ENCODE results near the gene PTGDS. TPM values are rescaled to one million over a fixed set of nuclear protein-coding genes. Genes with fewer than 3 reads are reported as not detected.

Gene PTGDS
- total RNA-seq, 1 donor from 2014 or later, result not detected

- no peak for DNase-seq
- H3K4me3 Mint-ChIP-seq (ENCODE audit: unreplicated experiment), result no peak overlapping the region
- H3K27me3 Mint-ChIP-seq (ENCODE audit: unreplicated experiment), result peaks cover 7% of the 10 kb centered on the region
- H3K27ac Mint-ChIP-seq (ENCODE audit: unreplicated experiment), result no peak overlapping the region
- no peaks in the 10 kb centered on the region for H3K36me3 Mint-ChIP-seq (ENCODE audit: unreplicated experiment)
- peaks cover 2% of the 10 kb centered on the region for H3K4me1 Mint-ChIP-seq (ENCODE audit: low read depth, unreplicated experiment)
- H3K9me3 Mint-ChIP-seq (ENCODE audit: unreplicated experiment), result peaks cover 9% of the 10 kb centered on the region
- TF ChIP-seq CTCF (IDR thresholded peaks at IDR 0.05; ENCODE audit: partially characterized antibody, unreplicated experiment), result no peak
Measured at GRCh38 chr9:136942881-136943230, 34.4 kb upstream of the PTGDS start.

GRCh38 chr9:136943291-136944211, 33.8 kb upstream of the PTGDS start:
- no peak overlapping the region for H3K27ac Mint-ChIP-seq (ENCODE audit: unreplicated experiment)
- TF ChIP-seq CTCF (IDR thresholded peaks at IDR 0.05; ENCODE audit: partially characterized antibody, unreplicated experiment), result no peak
- H3K27me3 Mint-ChIP-seq (ENCODE audit: unreplicated experiment), result peaks cover 8% of the 10 kb centered on the region
- peaks cover 2% of the 10 kb centered on the region for H3K4me1 Mint-ChIP-seq (ENCODE audit: low read depth, unreplicated experiment)
- peak overlapping the region; percentile 76 for H3K4me3 Mint-ChIP-seq (ENCODE audit: unreplicated experiment)
- peak; percentile 63 for DNase-seq
- no peaks in the 10 kb centered on the region for H3K36me3 Mint-ChIP-seq (ENCODE audit: unreplicated experiment)
- H3K9me3 Mint-ChIP-seq (ENCODE audit: unreplicated experiment), result peaks cover 5% of the 10 kb centered on the region

GRCh38 chr9:136944212-136944518, 33.1 kb upstream of the PTGDS start:
- peaks cover 4% of the 10 kb centered on the region for H3K9me3 Mint-ChIP-seq (ENCODE audit: unreplicated experiment)
- H3K27ac Mint-ChIP-seq (ENCODE audit: unreplicated experiment), result no peak overlapping the region
- DNase-seq, result no peak
- H3K27me3 Mint-ChIP-seq (ENCODE audit: unreplicated experiment), result peaks cover 5% of the 10 kb centered on the region
- H3K36me3 Mint-ChIP-seq (ENCODE audit: unreplicated experiment), result no peaks in the 10 kb centered on the region
- no peak overlapping the region for H3K4me3 Mint-ChIP-seq (ENCODE audit: unreplicated experiment)
- peaks cover 2% of the 10 kb centered on the region for H3K4me1 Mint-ChIP-seq (ENCODE audit: low read depth, unreplicated experiment)
- TF ChIP-seq CTCF (IDR thresholded peaks at IDR 0.05; ENCODE audit: partially characterized antibody, unreplicated experiment), result no peak

- Mint-ChIP-seq H3K4me3 (ENCODE audit: unreplicated experiment) (peak within 1 kb of the TSS; percentile 76), H3K4me1 (ENCODE audit: low read depth, unreplicated experiment) (peaks cover 2% of the 10 kb centered on the region), H3K9me3 (ENCODE audit: unreplicated experiment) (peaks cover 4% of the 10 kb centered on the region), H3K36me3 (ENCODE audit: unreplicated experiment) (no peaks in the 10 kb centered on the region), H3K27me3 (ENCODE audit: unreplicated experiment) (peaks cover 5% of the 10 kb centered on the region), H3K27ac (ENCODE audit: unreplicated experiment) (peak within 1 kb of the TSS; percentile 53)
- DNase-seq, result peak; percentile 96
- peak; percentile 99 for TF ChIP-seq CTCF (IDR thresholded peaks at IDR 0.05; ENCODE audit: partially characterized antibody, unreplicated experiment)
Measured at GRCh38 chr9:136944519-136945332, 32.6 kb upstream of the PTGDS start, which contains the start of the genes C8G and FBXW5. Gene C8G, plus strand, starts transcription at chr9:136945243. Its CDS starts 78 bp downstream, at chr9:136945321. Gene FBXW5, minus strand, starts transcription at chr9:136944738. Its CDS starts 655 bp downstream, at chr9:136944083.

Data from glutamatergic neuron (in vitro differentiated cells).